Fibroblast of lung (primary cell): ENCODE results near the gene RHOB.

Source experiments
- EZH2 ChIP-seq: IDR thresholded peaks from 2 replicates; pipeline ENCODE4 v1.5.1; 2012; ENCODE audit warnings: low read length, control low read depth, mild to moderate bottlenecking; ENCODE audit errors: missing control alignments
- TF ChIP-seq, protein P1 (sequence below), 2 donors: IDR thresholded peaks in 1 of 2; conservative IDR thresholded peaks in 1 of 2; 1 replicate in 1 of 2; 2 replicates in 1 of 2; pipeline ENCODE4 v1.5.1; 2011 to 2012; ENCODE audit warnings: low read length in 2 of 2, control low read depth in 1 of 2, inconsistent platforms in 1 of 2, low read depth in 1 of 2, mild to moderate bottlenecking in 1 of 2

DNA sequence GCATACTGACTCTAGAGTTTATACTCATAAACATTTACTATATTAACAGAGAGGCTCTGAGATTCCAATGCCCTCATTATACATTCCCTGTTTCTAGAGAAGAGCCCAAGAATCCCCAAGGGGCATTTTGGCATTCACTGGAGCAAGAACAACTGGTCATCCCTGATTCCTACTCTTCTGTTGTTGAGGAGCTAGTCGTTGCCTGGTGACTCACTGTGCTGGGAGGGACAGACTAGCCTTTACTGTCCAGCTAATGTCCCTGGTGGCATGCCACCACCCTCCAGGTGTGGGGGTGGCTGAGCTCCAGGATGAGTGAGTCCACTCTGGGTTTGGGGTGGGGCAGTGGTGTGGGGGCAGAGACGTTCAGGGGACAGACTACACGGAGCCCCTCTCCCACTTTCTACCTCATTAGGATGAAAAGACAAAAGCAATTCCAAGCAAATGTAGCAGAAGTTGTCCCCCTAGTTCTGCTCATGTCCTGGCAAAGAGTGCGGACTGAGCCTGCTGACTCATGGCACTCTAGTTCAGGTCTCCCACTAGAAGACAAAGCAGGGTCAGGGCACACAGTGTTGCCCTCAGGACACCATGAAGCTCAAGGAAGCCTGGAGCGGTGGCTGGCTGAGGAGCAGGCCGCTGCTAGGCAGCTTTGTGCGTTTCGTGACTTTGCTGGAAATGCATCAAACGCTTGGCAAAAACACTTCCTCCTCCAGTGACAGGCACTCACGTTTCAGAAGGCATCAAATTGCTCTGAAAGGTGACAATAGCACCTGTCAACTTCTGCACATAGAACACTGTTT lies 49.4 kb downstream of the RHOB start:
- no peak for TF ChIP-seq EZH2
- TF ChIP-seq, protein P1, sequence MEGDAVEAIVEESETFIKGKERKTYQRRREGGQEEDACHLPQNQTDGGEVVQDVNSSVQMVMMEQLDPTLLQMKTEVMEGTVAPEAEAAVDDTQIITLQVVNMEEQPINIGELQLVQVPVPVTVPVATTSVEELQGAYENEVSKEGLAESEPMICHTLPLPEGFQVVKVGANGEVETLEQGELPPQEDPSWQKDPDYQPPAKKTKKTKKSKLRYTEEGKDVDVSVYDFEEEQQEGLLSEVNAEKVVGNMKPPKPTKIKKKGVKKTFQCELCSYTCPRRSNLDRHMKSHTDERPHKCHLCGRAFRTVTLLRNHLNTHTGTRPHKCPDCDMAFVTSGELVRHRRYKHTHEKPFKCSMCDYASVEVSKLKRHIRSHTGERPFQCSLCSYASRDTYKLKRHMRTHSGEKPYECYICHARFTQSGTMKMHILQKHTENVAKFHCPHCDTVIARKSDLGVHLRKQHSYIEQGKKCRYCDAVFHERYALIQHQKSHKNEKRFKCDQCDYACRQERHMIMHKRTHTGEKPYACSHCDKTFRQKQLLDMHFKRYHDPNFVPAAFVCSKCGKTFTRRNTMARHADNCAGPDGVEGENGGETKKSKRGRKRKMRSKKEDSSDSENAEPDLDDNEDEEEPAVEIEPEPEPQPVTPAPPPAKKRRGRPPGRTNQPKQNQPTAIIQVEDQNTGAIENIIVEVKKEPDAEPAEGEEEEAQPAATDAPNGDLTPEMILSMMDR (conservative IDR thresholded peaks at IDR 0.05 in 1 of 2, IDR thresholded peaks at IDR 0.05 in 1 of 2; ENCODE audit: low read depth in 1 of 2, low read length in 2 of 2): no peak
